ENCODE data around the gene ATP8A2.

Gene ATP8A2

DNA sequence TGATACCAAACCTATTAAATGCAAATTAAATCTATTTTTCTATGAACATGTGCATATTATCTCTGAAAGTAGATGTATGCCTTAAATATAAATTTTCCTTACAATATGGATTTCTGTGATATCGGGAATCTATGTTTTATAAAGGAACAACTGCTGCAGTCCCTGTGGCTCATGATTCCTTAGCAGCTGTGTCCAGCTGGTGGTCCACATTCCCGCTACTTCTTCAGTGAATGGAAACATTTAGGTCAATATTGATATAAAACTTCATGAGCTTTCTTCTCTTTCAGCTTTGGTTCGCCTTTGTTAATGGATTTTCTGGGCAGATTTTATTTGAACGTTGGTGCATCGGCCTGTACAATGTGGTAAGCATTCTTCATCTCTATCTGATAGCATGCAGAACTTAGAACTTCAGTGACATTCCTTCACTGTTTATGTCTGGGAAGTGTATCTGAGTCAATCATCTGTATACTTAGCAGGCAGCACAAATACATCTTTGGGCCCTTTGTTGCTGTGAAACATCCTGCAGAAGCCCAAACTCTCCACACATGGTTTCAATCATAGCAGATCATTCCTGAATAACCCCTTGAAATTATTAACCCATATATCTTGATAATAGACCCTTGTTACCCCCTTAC, 456.2 kb downstream of the ATP8A2 start:
- DNase-seq: no peak

DNA sequence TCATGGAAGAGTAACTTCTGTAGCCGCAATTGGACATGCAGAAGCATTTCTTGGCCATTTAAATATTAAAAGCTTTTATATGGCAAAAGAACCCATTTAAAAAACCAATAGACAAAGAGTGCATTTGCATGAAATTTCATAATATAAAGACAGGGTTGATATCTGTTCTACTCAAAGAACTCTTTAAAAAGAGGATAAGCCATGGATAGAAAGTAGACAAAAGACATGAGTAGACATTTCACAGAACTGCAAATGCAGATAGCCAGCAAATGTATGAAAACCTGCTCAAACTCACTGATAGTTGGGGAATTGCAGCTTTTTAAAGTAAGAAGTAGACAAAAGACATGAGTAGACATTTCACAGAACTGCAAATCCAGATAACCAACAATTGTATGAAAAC, 462.0 kb downstream of the ATP8A2 start:
- no peak for DNase-seq

DNA sequence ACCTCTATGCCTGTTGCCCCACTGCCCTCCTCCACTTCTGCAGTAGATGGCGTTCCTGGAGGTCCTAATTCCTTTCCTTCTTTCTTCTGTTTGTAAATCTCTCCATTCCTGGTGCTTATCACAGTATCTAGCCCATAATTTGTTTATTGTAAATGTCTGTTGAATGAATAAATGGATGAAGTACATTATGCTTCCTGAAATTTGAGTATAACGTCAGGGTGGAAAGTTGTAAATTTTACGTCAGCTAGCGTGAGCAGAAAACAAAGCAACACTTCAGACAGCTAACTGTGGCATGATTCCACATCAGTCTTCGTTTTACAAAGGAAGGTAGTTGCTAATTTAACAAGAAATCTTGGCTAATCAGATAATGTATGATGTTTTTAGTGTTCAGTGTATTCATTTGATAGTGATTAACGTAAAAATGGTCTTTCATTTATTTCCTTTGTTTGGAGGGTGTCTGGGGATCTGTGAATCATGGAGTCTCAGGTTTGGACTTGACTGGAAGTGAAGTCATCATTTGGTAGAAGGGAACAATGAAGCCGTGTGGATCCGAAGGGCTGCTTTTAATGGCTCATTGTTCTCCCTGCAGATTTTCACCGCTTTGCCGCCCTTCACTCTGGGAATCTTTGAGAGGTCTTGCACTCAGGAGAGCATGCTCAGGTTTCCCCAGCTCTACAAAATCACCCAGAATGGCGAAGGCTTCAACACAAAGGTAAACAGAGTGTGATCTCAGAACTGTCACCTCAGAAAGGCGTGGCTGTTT, 465.0 kb downstream of the ATP8A2 start:
- DNase-seq: no peak

DNA sequence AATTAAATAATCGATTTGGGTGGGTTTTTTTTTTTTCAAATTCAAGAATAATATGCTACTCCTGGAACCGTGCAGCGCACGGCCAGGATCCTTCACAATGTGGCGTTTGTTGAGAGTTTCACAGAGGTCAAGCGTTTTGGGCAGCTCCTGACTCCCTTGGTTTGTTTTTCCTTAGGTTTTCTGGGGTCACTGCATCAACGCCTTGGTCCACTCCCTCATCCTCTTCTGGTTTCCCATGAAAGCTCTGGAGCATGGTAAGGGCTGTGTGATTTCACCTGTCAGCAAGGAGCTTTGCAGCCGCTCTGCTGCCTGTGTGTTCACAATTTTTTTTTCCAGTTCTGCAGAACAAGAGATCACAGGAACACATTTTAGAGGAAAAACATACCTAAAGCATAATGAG, 467.6 kb downstream of the ATP8A2 start:
- no peak for DNase-seq

DNA sequence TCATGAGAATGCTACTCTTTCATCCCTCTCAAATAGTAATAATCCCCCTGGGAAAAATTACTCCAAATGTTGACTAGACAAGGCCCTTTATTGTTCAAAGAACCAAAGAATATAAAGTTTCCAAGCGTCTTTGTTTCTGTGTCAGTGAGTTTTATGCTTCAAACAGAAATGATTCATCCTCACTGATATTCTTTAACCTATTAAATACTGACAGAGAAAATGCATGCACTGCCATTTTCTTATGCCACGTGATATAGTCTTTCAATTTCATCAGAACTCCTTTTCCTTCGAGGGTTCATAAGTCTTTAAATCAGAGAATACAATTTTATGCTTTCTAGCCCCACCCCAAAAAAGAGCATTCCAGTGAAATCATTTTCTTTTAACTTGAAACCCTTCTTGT, 468.5 kb downstream of the ATP8A2 start:
- DNase-seq: no peak

DNA sequence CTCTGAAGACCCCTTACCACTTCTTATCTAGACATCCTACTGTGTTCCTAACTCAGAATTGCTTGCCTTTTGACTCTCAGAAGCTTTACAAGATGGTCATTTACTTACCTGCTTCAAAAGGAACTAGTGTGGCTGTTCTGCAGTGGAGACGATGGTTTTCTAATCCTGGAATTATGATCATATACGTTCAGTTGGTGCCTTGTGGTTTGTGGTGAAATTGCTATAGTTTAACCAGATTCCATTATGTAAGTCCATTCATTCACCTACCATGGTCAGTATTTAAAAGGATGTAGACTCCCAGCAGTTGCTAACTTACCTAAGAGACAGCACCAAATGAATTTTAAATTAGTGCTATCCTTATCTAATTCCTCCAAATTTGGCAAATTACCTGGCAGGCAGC, 469.2 kb downstream of the ATP8A2 start:
- no peak for DNase-seq

DNA sequence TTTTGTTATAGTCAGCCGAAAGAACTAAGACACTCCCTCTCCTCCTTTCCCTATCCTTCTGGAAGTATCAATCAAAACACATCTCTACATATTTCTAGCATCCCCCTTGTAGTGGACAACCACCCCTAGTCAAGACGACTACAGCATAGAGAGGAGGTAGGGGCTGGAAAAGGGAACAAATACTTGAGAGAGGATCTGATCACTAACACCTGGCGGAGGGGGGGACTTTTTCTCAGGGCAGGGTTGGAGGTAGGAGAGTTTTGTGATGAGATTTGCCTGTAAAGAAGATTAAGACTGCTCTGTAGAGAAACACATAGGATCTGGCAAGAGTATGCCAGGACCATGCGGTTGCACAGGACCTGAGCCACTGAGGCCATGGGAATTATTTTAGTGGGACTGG, 471.9 kb downstream of the ATP8A2 start:
- no peak for DNase-seq

DNA sequence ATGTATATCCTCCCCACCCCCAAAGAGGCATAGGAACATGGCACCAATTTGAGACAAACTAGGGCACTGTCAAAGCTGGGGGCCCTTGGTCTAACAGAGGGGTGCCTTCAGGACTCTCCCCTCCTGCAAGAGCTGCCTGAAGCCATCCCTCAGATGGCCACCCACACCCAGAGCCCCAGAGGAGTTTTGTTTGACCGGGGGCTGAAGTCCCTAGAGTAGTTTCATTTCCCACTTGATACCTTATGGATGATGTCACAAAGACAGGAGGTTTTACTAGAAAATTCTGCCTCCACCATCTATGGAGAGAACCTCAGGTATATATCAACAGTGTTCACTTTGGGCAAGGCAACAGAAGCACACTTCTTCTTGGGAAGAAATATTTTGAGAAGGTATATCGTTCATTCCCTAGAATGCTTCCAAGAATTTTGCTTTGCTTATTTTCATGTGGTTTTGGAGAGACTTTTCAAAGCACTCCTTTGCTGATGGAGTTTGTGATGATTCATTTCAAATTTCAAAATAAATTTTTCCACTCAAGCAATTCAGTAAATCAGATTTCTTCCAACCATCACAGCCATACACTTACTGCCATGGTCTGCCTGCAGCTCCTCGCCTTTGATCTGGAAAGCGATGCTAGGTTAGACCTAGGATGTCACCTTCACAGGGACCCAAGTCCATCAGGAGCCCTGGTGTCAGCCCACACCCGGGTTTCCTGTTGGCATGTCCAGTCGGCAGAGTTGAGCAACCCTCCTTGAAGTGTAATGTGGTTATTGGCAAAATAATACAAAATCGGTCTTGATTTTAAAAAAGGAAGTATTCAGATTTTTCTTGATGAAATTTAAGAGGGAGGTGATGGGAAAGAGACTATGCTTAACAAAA, 473.0 kb downstream of the ATP8A2 start:
- DNase-seq: no peak

DNA sequence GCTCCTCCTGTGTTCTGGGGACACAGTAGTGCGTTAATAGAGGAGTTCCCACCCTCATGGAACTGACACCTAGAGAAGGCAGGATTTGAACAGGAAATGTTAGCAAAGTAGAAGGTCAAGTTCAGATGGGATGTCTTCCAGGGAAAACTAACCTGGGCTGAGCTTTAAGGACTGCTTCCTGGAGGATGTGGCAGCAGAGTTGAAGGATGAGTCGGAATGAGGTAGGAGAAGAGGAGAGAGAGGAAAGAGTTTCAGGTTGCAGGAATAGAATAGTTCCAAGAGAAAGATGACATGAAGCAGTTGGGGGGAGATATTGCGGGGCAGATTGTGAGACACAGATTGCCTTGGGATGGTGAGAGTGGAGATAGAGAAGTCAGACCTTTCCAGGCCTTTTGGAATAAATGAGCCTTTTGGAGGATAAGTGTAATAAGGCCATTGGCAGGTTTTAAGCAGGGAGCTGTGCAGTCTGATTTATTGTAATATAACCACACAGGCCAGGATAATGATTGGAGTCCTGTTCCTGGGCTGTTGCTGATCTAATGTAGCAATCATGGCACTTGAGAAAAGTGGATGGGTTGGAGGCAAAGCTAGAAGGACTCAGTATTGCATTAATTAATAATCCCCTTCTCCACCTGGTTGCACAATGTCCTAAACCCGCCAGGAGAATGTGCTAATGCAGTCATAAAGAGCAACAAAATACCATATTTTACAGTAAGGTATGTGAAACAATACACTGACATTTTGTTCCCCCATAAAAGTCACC, 474.6 kb downstream of the ATP8A2 start:
- DNase-seq: no peak

DNA sequence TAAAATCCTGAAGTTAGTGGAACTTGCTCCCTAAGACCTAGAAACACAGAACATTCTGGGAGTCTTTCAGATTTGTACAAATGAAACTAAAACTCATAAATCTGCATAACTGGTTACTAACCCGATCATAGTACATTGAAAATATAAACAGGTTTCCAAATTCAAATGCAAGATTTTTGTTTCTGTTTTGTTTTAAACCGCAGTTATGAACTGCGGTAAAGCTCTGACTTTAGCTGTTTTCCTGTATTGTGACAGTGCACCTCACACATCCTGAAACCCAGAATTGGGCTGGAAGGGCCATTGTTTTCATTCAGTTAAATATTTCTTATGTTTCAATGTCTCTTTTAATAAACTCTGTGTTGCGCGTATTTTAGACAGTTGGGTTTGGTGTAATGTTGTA, 475.4 kb downstream of the ATP8A2 start:
- DNase-seq: no peak

DNA sequence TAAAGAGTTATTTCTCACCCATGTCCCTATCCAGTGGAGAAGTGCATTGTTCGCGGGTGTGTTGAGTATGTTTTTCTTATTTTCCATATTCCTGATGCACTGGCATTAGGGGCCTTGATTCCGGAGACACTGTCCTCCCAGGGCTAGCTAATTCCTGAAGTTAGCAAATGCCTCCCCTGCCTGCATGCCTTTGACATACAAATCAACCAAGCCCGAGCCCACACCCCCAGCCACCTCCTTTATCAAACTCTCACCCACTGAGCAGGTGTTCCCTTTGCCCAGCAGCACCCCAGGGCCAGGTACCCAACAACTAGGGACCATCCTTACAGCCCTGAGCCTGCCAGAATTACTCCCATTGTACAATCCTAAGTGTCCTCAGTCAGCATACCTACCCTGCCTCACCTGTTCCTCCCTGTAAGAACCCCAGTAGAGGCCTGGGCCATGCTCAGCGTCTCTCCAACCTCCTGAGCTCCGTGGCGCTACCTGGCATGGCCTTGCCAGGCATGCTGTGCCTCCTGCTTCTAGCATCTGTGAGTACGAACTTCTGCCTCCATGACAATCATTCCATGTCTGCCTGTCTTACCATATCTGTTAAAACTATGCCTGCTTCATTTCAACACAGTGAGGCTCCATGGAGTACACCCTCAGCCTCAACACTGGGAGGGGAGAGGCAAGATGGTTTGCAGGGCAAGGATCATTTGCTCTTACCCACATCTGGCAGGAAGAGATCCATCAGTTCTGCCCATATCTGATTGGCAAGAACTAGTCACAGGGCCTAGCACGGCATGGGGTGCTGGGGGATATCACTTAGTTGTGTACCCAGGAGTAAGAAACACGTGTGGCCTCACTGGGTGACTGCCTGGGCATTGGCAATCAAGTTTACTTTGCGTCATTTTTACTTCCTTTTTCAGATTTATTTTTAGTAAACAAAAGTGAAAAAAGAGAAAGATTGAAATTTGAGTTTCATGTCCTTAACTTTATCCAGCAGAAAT, 476.2 kb downstream of the ATP8A2 start:
- no peak for DNase-seq

DNA sequence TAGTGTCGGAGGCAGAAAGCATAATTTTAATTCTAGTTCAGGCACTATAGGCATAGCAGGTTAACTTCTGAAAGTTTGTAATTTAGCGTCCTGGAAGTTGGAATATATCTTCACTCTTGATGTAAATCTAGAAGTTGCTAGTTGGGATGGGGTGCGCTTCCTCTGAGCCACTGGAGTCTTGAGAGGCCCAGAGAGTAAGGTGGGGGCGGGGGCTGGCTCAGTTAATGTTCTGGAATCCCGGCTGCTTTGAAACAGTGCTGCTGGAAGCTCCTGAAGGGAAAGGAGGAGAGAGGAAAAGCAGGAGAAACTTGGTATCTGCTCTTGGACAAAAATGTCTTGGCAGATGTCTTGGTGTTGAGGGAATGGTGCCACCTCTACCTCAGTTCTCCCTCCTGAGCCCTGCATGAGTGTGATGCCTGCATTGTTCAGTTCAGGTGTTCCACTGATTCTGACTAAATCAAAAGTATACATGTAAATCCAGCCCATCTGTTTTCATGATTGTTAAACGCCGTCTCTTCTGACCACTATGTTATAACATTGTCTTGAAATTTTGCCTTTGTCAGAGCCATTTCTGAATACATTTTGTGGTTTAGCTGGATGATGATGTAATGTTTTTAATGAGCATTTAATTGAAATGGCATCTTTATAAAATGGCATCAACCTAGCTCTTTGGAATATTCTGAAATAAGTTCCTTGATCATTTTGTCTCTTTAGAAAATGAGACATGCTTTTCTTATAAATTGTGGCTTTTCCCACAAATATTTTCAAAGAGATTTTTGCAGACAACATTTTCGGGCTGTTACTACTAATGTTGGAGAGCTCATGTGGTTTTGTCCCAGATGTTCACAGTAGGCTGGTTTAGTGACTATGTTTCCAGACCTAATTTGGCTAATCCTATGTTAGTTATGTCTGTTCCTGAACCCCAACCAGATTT, 477.3 kb downstream of the ATP8A2 start:
- no peak for DNase-seq

DNA sequence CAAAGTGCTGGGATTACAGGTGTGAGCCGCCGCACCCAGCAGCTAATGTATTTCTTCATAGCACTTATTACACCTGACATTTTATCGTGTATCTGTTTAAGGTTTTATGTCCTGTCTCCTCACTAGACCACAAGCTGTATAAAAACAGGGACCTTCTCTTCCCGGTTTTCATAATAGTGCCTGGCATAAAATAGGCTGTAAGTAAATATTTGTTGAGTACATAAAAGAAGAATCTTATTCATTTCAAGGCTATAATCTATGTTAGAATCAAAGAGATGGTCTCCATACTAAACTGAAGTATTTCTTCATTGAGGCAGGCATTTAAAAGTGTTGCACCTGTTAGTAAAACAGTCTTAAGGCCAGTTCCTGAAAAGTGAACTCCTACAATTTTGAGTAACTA, 486.1 kb downstream of the ATP8A2 start:
- DNase-seq: no peak

DNA sequence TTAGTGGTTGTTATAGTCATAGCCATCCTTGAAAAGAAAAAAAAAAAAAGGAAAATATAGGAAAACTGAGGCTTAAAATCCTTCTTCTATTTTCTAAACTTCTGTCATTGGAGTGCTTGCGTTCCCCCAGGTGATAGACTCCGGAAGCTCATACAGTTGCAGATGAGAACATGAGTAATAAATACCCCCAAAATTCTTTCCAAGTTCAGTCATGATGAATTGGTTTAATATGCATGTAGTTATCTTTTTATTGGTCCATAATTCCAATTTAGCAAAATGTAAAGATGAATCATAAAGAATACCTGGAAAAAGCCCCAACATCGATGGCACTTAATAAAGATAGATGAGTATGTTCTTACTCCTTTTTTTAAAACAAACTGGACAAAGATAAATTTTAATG, 487.8 kb downstream of the ATP8A2 start:
- no peak for DNase-seq

DNA sequence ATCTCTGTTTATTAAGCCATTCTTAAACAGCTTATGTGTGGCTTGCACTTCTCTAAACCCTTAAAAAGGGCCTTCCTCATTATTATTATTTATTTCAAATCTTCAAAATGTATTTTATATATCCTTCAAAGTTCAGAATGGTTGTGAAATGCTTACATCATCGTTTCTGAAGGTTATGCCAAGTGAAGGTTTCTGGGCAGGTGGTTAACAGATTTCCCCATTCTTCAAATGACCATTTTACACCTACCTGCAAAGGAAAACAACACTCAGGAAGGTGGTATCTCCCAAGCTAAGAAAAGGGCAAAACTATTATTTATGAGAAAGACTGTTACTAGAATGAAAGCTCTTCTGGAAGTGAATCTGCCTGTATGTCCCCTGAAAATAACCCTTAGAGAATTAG, 488.5 kb downstream of the ATP8A2 start:
- DNase-seq: no peak

DNA sequence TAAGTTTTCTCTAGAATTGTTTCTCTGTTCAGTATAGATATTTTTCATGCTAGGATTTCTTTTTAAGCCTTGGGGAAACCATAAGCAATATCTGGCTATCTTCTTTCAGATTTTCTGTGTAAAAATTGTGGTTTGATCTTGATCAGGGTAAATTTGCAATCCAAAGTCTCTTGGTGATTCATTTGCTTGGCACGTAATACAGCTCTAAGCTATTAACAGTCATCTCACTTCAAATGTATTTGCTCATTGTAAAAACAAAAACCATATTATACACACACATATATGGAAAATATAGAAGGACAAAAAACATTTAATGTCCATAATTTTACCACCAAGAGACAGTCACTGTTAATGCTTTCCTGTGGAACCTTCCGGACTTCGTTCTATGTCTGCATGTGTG, 489.1 kb downstream of the ATP8A2 start:
- no peak for DNase-seq

DNA sequence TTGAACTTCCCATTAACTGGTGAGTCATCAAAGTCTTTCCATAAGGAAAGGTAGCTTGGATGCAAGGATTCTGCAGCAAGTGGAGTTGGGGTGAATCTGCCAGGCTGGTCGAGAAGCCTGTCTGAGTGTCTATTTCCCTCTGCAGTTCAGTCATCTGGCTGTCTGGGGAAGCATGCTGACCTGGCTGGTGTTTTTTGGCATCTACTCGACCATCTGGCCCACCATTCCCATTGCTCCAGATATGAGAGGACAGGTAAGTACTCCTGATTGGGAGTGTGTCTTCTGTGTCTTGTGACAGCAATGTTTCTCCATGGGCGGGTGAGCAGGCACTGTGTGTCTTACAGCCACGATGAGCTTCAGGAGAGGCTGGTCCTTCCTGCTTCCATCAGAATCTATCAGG, 490.4 kb downstream of the ATP8A2 start:
- no peak for DNase-seq

DNA sequence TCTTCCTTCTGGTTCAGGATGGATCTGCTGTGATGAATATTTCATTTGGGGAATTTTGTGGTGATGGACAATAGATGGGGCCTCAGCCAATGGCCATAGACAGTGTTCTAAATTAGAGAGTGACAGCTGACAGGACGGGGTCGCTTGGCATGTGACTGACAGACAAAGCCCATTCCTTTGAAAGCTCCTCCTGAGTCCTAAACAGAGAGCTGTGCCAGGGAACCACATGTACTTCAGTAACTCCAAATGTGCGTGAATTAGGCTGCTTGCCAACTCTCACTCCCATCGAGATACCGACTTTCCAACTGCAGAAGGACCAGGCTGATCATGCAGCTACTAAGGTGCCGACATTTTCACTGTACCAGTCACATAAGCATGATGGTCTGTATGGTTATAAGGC, 492.3 kb downstream of the ATP8A2 start:
- no peak for DNase-seq

DNA sequence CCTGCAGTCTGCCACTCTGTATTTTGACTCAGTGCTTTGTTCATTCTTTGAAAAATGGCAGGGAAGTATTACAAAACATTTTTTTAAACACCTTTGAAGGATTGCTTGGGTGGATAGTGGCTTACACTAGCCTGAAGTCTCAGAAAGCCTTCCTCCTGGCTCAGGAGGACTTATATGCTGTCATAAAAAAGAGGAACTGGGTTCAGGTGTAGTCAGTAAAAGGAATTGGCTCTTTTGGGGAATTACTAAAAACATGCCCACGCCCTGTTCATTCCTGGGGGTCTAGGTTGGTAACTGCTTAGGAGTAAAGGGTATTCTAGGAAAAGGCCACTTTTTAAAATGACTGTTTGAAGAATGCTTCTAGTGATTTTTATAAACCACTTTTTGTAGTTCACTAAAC, 493.2 kb downstream of the ATP8A2 start:
- no peak for DNase-seq

DNA sequence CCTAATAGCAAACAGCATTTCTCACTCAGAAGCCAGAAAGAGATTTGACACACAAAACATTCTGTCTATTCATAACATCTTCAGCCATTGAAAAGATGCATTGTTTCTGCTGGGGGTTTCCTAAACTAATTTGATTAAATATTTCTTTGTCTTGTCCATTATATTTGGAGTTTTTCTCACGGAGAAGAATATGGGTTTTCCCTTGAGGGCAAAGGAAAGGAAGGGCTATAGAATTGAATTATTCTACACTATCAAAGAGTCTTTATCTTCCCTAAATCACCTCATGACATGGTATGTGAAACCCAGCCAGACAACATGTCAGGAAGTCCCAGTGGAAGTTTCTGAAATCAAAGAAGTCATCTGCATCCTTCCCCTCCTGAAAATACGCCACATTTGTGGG, 493.6 kb downstream of the ATP8A2 start:
- no peak for DNase-seq

DNA sequence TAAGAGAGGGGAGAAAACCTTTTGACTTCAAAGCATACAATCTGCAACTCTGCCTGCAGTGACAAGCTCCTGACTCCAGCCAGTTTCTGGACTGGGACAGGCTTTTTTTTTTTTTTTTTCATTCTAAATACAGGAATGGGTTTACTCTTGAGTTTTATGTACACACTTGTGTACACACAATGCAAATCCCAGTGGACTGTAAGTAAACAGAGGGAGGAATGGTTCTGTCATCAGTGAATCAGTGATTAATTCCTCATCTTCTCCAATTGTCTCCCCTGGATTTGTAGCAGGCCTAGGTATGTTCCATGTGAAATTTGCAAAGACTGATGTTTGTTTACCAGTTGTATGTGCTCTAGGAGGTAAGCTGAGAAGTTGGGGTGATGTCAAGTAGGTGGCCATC, 495.3 kb downstream of the ATP8A2 start:
- DNase-seq: no peak

Measured in SHP77 treated with DMSO at 0.1 percent for 48 hours (cell line).